Measurements from ENCODE around the gene DENND4C. TPM values are rescaled to one million over a fixed set of nuclear protein-coding genes. Genes with fewer than 3 reads are reported as not detected.
"Not testable (repeated sequence)": the region's sequence is repeated elsewhere in the genome, so short reads cannot be mapped to it uniquely, and the experiment has no call there.

The DENND4C gene
- total RNA-seq, 1 donor from 2014 or later, result 35.6 TPM

DNA sequence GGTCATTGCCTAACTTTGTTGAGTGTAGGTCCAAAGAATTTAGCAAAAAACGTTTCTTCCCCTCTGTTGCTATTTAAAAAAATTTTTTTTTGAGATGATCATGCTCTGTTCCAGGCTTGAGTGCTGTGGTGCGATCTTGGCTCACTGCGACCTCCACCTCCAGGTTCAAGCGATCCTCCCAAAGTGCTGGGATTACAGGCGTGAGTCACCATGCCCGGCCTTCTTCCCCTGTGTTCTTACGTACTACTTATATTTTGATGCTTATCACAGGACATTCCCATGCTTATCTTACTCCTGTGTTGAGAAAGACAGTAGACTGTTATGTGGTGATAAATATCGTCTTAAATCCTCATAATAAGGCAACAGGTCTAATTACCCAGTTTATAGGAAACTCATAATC is 180.8 kb downstream of the DENND4C start:
- no peak overlapping the region for H3K4me3 Mint-ChIP-seq (ENCODE audit: unreplicated experiment)
- no peaks in the 10 kb centered on the region for H3K9me3 Mint-ChIP-seq (ENCODE audit: unreplicated experiment)
- H3K36me3 Mint-ChIP-seq (ENCODE audit: low read depth, unreplicated experiment), result peaks cover 4% of the 10 kb centered on the region
- no peak overlapping the region for H3K27ac Mint-ChIP-seq (ENCODE audit: unreplicated experiment)
- DNase-seq (ENCODE audit: low spot score), result no peak
- H3K27me3 Mint-ChIP-seq (ENCODE audit: unreplicated experiment), result peaks cover 12% of the 10 kb centered on the region
- peaks cover 13% of the 10 kb centered on the region for H3K4me1 Mint-ChIP-seq (ENCODE audit: unreplicated experiment)
- TF ChIP-seq, protein P1, sequence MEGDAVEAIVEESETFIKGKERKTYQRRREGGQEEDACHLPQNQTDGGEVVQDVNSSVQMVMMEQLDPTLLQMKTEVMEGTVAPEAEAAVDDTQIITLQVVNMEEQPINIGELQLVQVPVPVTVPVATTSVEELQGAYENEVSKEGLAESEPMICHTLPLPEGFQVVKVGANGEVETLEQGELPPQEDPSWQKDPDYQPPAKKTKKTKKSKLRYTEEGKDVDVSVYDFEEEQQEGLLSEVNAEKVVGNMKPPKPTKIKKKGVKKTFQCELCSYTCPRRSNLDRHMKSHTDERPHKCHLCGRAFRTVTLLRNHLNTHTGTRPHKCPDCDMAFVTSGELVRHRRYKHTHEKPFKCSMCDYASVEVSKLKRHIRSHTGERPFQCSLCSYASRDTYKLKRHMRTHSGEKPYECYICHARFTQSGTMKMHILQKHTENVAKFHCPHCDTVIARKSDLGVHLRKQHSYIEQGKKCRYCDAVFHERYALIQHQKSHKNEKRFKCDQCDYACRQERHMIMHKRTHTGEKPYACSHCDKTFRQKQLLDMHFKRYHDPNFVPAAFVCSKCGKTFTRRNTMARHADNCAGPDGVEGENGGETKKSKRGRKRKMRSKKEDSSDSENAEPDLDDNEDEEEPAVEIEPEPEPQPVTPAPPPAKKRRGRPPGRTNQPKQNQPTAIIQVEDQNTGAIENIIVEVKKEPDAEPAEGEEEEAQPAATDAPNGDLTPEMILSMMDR (IDR thresholded peaks at IDR 0.05; ENCODE audit: unreplicated experiment), result no peak

DNA sequence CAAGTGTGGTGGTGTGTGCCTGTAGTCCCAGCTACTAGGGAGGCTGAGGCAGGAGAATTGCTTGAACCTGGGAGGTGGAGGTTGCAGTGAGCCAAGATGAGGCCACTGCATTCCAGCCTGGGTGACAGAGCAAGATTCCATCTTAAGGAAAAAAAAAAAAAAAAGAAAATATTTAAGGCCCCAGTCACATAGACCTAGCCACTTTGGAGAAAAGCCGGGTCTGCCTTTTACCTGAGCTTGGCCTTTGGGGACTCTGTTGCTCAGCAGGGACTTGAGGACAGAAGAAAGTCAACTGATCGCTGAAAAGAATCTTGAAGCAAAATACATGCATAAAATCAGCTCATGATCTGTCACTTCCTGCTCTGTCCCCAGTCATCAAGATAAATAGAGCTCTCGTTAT is 183.0 kb downstream of the DENND4C start:
- not testable (repeated sequence) for H3K9me3 Mint-ChIP-seq (ENCODE audit: unreplicated experiment); DNase-seq (ENCODE audit: low spot score); H3K27ac Mint-ChIP-seq (ENCODE audit: unreplicated experiment); H3K36me3 Mint-ChIP-seq (ENCODE audit: low read depth, unreplicated experiment); H3K4me3 Mint-ChIP-seq (ENCODE audit: unreplicated experiment)
- H3K4me1 Mint-ChIP-seq (ENCODE audit: unreplicated experiment), result peaks cover 11% of the 10 kb centered on the region
- H3K27me3 Mint-ChIP-seq (ENCODE audit: unreplicated experiment), result peaks cover 10% of the 10 kb centered on the region

DNA sequence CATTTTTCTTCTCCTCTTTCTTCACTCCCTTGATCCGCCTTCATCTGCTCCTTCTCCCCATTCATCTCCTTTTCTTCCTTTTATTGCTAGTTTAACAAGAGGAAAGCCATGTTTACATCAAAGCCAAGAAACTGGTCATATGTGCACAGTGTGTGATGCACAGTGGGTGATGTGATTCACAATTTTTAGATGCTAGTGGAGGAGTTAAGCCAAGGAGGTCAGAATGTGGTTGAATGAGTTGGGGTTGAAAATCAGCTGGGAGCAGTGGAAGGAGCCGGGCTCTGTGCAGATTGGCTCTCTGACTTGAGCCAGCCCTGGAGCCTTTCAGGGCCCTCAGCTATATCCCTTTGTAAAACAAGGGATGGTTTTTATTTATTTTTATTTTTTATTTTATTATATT is 185.7 kb downstream of the DENND4C start:
- TF ChIP-seq, protein P1 (IDR thresholded peaks at IDR 0.05; ENCODE audit: unreplicated experiment), result no peak
- no peaks in the 10 kb centered on the region for H3K4me1 Mint-ChIP-seq (ENCODE audit: unreplicated experiment)
- H3K9me3 Mint-ChIP-seq (ENCODE audit: unreplicated experiment), result no peaks in the 10 kb centered on the region
- no peak for DNase-seq (ENCODE audit: low spot score)
- H3K27me3 Mint-ChIP-seq (ENCODE audit: unreplicated experiment), result no peaks in the 10 kb centered on the region
- H3K36me3 Mint-ChIP-seq (ENCODE audit: low read depth, unreplicated experiment), result peaks cover 4% of the 10 kb centered on the region
- H3K27ac Mint-ChIP-seq (ENCODE audit: unreplicated experiment), result no peak overlapping the region
- no peak overlapping the region for H3K4me3 Mint-ChIP-seq (ENCODE audit: unreplicated experiment)

DNA sequence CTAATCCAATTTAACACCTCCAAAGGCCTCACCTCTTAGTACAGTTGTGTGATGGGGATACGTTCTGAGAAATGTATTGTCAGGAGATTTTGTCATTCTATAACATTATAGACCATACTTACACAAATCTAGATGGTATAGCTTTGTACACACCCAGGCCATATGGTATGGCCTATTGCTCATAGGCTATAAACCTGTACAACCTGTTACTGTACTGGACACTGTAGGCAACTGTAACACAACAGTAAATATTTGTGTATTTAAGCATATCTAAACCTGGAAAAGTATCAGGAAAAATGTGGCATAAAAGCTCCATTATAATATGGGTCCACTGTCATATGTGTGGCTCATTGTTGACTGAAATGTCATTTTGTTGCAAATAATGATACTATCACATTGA is 190.4 kb downstream of the DENND4C start:
- no peak overlapping the region for H3K4me3 Mint-ChIP-seq (ENCODE audit: unreplicated experiment)
- H3K4me1 Mint-ChIP-seq (ENCODE audit: unreplicated experiment), result peaks cover 13% of the 10 kb centered on the region
- peaks cover 7% of the 10 kb centered on the region for H3K36me3 Mint-ChIP-seq (ENCODE audit: low read depth, unreplicated experiment)
- H3K9me3 Mint-ChIP-seq (ENCODE audit: unreplicated experiment), result no peaks in the 10 kb centered on the region
- H3K27me3 Mint-ChIP-seq (ENCODE audit: unreplicated experiment), result no peaks in the 10 kb centered on the region
- H3K27ac Mint-ChIP-seq (ENCODE audit: unreplicated experiment), result no peak overlapping the region
- TF ChIP-seq, protein P1 (IDR thresholded peaks at IDR 0.05; ENCODE audit: unreplicated experiment), result no peak
- DNase-seq (ENCODE audit: low spot score), result no peak

Other genes starting within 250 kb of the DENND4C start
- not detected for gene SAXO1, start 197.5 kb upstream of the DENND4C start, total RNA-seq (ENCODE audit: unreplicated experiment)
- gene RRAGA, start 181.3 kb upstream of the DENND4C start, total RNA-seq (ENCODE audit: unreplicated experiment), result 95.8 TPM
- gene HAUS6, start 127.8 kb upstream of the DENND4C start, total RNA-seq (ENCODE audit: unreplicated experiment), result 19.0 TPM
- 60.0 TPM for gene PLIN2, start 103.2 kb upstream of the DENND4C start, total RNA-seq (ENCODE audit: unreplicated experiment)
- 2,020 TPM for gene RPS6, start 149.5 kb downstream of the DENND4C start, total RNA-seq (ENCODE audit: unreplicated experiment)
- 9.6 TPM for gene ACER2, start 178.3 kb downstream of the DENND4C start, total RNA-seq (ENCODE audit: unreplicated experiment)